ENCODE data around the gene VANGL2.

GRCh38 chr1:160431571-160431970 lies 31.2 kb downstream of the VANGL2 start:
- TF ChIP-seq TBP (optimal IDR thresholded peaks at IDR 0.05; ENCODE audit: low read depth, low read length) (no peak), FOXM1 (IDR thresholded peaks at IDR 0.05; ENCODE audit: low read depth) (no peak), FOXM1 (CRISPR knock-in tag; IDR thresholded peaks at IDR 0.05; ENCODE audit: low read depth) (no peak), EP300 (IDR thresholded peaks at IDR 0.05; ENCODE audit: low read length) (no peak), CTCF (IDR thresholded peaks at IDR 0.05 in 2 of 3, conservative IDR thresholded peaks at IDR 0.05 in 1 of 3; ENCODE audit: insufficient read depth in 2 of 3, low read depth in 1 of 3, low read length in 3 of 3) (no peak), ZFX (CRISPR knock-in tag; IDR thresholded peaks at IDR 0.05) (no peak), SETDB1 (IDR thresholded peaks at IDR 0.05; ENCODE audit: low read length) (no peak)

All from K562 (cell line).